ENCODE results near the gene HOATZ.

GRCh38 chr11:111494040-111494439, 20.5 kb upstream of the HOATZ start:
- TF ChIP-seq CTCF (IDR thresholded peaks at IDR 0.05) (no peak), EP300 (IDR thresholded peaks at IDR 0.05; ENCODE audit: low read depth) (no peak), POLR2A (IDR thresholded peaks at IDR 0.05) (no peak), POLR2AphosphoS5 (IDR thresholded peaks at IDR 0.05) (no peak)

All from transverse colon (tissue), 4 donors.